ENCODE results near the gene ETFDH. TPM values are rescaled to one million over a fixed set of nuclear protein-coding genes. Genes with fewer than 3 reads are reported as not detected.

ETFDH gene
- total and polyA plus RNA-seq, 10 of the 15 experiments (the other 5 are each of a cell fraction or from before 2014, with no cell fraction given), result 10.9 to 30.4 (median 20.6) TPM

- TF ChIP-seq USF2 (IDR thresholded peaks at IDR 0.05; ENCODE audit: borderline replicate concordance, low read depth, low read length), result no peak
- TF ChIP-seq IRF4 (IDR thresholded peaks at IDR 0.05; ENCODE audit: low read depth, low read length), result no peak
- TF ChIP-seq HCFC1 (IDR thresholded peaks at IDR 0.05; ENCODE audit: low read length), result no peak
- TF ChIP-seq RUNX3 (IDR thresholded peaks at IDR 0.05; ENCODE audit: low read length), result no peak
- no peak for TF ChIP-seq CTCF (IDR thresholded peaks at IDR 0.05 in 2 of 3, conservative IDR thresholded peaks at IDR 0.05 in 1 of 3; ENCODE audit: control insufficient read depth in 2 of 3, extremely low read depth in 1 of 3, insufficient read depth in 1 of 3, low read depth in 3 of 3, low read length in 3 of 3)
- no peak for TF ChIP-seq E4F1 (IDR thresholded peaks at IDR 0.05; ENCODE audit: borderline replicate concordance, partially characterized antibody)
Observed at GRCh38 chr4:158681629-158682028, 9.5 kb downstream of the ETFDH start (continued).

GRCh38 chr4:158682066-158682465 is 10.0 kb downstream of the ETFDH start:
- ChIA-PET POLR2A (no interaction called here), CTCF (no interaction called here), SMC1A (ENCODE audit: uncharacterized antibody, unreplicated experiment) (no interaction called here), RAD21 (ENCODE audit: unreplicated experiment) (no interaction called here)
- Histone ChIP-seq H3K9ac (ENCODE audit: control insufficient read depth, insufficient read depth, low read length) (no peak overlapping the region), H3K27ac (ENCODE audit: control insufficient read depth, insufficient read depth) (no peak overlapping the region), H3K4me1 (ENCODE audit: control insufficient read depth, insufficient read depth, low read length) (no peaks in the 10 kb centered on the region), H2AFZ (ENCODE audit: control insufficient read depth, low read depth, low read length) (no peak overlapping the region), H3K27me3 (replicated peaks in 1 of 2; ENCODE audit: control insufficient read depth in 2 of 2, insufficient read depth in 2 of 2, low read length in 1 of 2) (no peaks in the 10 kb centered on the region), H3K36me3 (ENCODE audit: control insufficient read depth in 2 of 2, insufficient read depth in 2 of 2, low read length in 1 of 2) (no peaks in the 10 kb centered on the region; a peak in 1 of 4 replicates), H3K4me3 (no peak overlapping the region), H3K9me3 (replicated peaks; ENCODE audit: control insufficient read depth, insufficient read depth, low read length) (no peaks in the 10 kb centered on the region), H4K20me1 (ENCODE audit: control insufficient read depth, insufficient read depth) (no peaks in the 10 kb centered on the region), H3K79me2 (ENCODE audit: control insufficient read depth, insufficient read depth, low read length) (no peaks in the 10 kb centered on the region), H3K4me2 (ENCODE audit: control insufficient read depth, insufficient read depth) (no peak overlapping the region)
- FAIRE-seq, result no peak
- no peak for ATAC-seq
- in situ Hi-C loops (cut with MboI) (no loop called here), intact Hi-C loops (cut with micrococcal nuclease; ENCODE audit: unreplicated experiment) (no loop called here)
- WGBS (ENCODE audit: insufficient coverage, insufficient replicate concordance, low lambda C conversion rate, missing lambda C conversion rate), result 53% methylated on average over 2 of the region's 2 CpGs
- no peak for DNase-seq (ENCODE audit: low read depth, low spot score)
- BruUV-seq (replicated peaks), result no TSS peak
- no peak for TF ChIP-seq PAX5 (IDR thresholded peaks at IDR 0.05; ENCODE audit: borderline replicate concordance, low read depth, low read length)
- TF ChIP-seq KLF5 (IDR thresholded peaks at IDR 0.05; ENCODE audit: partially characterized antibody), result no peak
- TF ChIP-seq ELK1 (IDR thresholded peaks at IDR 0.05; ENCODE audit: low read depth, low read length), result no peak
- no peak for TF ChIP-seq EED (IDR thresholded peaks at IDR 0.05; ENCODE audit: low read depth)
- TF ChIP-seq MTA3 (IDR thresholded peaks at IDR 0.05; ENCODE audit: borderline replicate concordance, low read length), result no peak
- no peak for TF ChIP-seq RUNX3 (IDR thresholded peaks at IDR 0.05; ENCODE audit: low read length)
- TF ChIP-seq ZNF24 (IDR thresholded peaks at IDR 0.05), result no peak
- TF ChIP-seq ZNF622 (IDR thresholded peaks at IDR 0.05), result no peak
- TF ChIP-seq CHD1 (IDR thresholded peaks at IDR 0.05; ENCODE audit: low read depth, low read length), result no peak
- no peak for TF ChIP-seq KAT2A (conservative IDR thresholded peaks at IDR 0.05; ENCODE audit: control insufficient read depth, low read depth, low read length)

Measured in GM12878 (cell line).